ENCODE measurements around the gene CNOT4. TPM values are rescaled to one million over a fixed set of nuclear protein-coding genes. Genes with fewer than 3 reads are reported as not detected.
"Not testable (repeated sequence)": the region's sequence is repeated elsewhere in the genome, so short reads cannot be mapped to it uniquely, and the experiment has no call there.

The CNOT4 gene
- total RNA-seq, 2 donors from 2014 or later, result 34.0 to 34.5 TPM

DNA sequence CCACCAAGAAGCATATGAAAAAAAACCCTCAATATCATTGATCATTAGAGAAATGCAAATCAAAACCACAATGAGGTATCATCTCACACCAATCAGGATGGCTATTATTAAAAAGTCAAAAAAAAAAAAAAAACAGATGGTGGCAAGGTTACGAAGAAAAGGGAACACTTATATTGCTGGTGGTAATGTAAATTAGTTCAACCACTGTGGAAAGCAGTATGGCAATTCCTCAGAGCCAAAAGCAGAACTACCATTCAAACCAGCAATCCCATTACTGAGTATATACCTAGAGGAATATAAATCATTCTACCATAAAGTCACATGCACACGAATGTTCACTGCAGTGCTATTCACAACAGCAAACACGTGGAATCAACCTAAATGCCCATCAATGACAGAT, 46.0 kb downstream of the CNOT4 start:
- Mint-ChIP-seq H3K4me3 (no peak overlapping the region), H3K27me3 (no peaks in the 10 kb centered on the region), H3K27ac (no peak overlapping the region), H3K36me3 (ENCODE audit: low read depth) (peaks cover 2% of the 10 kb centered on the region), H3K4me1 (peaks cover 41% of the 10 kb centered on the region)
- no peaks in the 10 kb centered on the region for H3K9me3 ChIP-seq (ENCODE audit: control insufficient read depth, low read length, poor library complexity, severe bottlenecking)
- ATAC-seq, result no peak
- no peak for DNase-seq

DNA sequence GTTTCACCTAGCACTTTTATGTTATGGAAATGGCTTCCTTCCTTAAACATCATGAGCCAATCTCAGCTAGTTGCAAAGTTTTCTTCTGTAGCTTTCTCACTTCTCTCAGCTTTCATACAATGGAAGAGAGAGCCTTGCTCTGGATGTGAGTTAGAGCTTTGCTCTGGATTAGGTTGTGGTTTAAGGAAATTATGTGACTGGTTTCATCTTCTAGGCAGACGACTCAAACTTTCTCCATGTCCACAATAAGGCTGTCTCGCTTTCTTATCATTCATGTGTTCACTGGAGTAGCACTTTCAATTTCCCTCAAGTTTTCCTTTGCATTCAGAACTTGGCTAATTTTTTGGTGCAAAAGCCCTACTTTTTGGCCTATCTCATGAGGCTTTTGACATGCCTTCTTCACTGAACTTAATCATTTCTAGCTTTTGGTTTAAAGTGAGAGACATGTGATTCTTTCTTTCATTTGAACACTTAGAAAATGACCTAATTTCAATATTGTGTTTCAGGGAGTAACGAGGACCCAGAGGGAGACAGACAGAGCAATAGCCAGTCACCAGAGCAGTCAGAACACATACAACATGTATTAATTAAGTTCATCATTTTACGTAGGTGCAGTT, 49.8 kb downstream of the CNOT4 start:
- DNase-seq (no peak), ATAC-seq (peak; percentile 66)
- peak overlapping the region; percentile 89 for H3K27ac Mint-ChIP-seq
- no peaks in the 10 kb centered on the region for H3K9me3 ChIP-seq (ENCODE audit: control insufficient read depth, low read length, poor library complexity, severe bottlenecking)
- H3K4me1 Mint-ChIP-seq, result peaks cover 46% of the 10 kb centered on the region
- H3K4me3 Mint-ChIP-seq, result peak overlapping the region; percentile 87
- H3K27me3 Mint-ChIP-seq, result no peaks in the 10 kb centered on the region
- peaks cover 2% of the 10 kb centered on the region for H3K36me3 Mint-ChIP-seq (ENCODE audit: low read depth)

GRCh38 chr7:135459076-135459475, 50.8 kb downstream of the CNOT4 start:
- no peaks in the 10 kb centered on the region for H3K27me3 Mint-ChIP-seq
- peak overlapping the region; percentile 89 for H3K27ac Mint-ChIP-seq
- DNase-seq, result no peak
- peaks cover 2% of the 10 kb centered on the region for H3K36me3 Mint-ChIP-seq (ENCODE audit: low read depth)
- H3K9me3 ChIP-seq (ENCODE audit: control insufficient read depth, low read length, poor library complexity, severe bottlenecking), result no peaks in the 10 kb centered on the region
- ATAC-seq, result no peak
- H3K4me1 Mint-ChIP-seq, result peaks cover 45% of the 10 kb centered on the region
- no peak overlapping the region for H3K4me3 Mint-ChIP-seq

GRCh38 chr7:135454060-135454459, 55.8 kb downstream of the CNOT4 start:
- peaks cover 34% of the 10 kb centered on the region for H3K4me1 Mint-ChIP-seq
- DNase-seq (no peak), ATAC-seq (no peak)
- H3K9me3 ChIP-seq (ENCODE audit: control insufficient read depth, low read length, poor library complexity, severe bottlenecking), result no peaks in the 10 kb centered on the region
- no peaks in the 10 kb centered on the region for H3K27me3 Mint-ChIP-seq
- no peak overlapping the region for H3K4me3 Mint-ChIP-seq
- H3K27ac Mint-ChIP-seq, result no peak overlapping the region
- peaks cover 2% of the 10 kb centered on the region for H3K36me3 Mint-ChIP-seq (ENCODE audit: low read depth)

DNA sequence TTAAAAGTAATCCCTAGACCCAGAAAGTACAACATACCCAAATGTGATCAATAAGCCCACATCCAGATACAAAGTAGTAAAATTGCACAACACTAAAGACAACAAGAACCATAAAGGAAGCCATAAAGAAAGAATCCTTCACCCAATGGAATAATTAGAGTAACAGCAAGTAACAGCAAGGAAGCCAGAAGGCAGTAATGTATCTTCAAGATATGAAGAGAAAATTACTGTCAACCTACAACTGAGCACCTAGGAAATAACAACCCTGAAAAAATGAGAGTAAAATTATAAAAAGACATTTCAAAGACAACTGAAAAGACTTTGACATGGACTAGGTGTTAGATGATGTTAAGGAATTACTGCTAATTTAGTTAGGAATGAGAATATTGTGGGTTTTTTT, 60.5 kb downstream of the CNOT4 start:
- Mint-ChIP-seq H3K4me3 (no peak overlapping the region), H3K4me1 (peaks cover 30% of the 10 kb centered on the region), H3K27ac (peak overlapping the region; percentile 19)

DNA sequence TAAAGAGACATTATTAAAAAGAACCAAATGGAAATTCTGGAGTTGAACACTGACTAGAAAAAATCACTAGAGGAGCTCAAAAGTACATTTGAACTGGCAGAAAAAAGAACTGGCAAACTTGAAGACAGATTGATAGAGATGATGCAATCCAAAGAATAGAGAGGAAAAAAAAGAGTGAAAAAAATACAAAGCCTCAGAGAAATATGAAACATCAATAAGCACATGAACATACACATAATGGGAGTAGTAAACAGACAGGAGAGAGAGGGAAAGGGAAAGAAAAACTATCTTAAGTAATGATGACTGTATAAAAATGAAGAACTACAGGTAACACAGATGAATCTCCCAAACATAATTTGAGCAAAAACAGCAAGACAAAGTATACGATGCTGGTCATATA, 61.1 kb downstream of the CNOT4 start:
- Mint-ChIP-seq H3K36me3 (ENCODE audit: low read depth) (peaks cover 7% of the 10 kb centered on the region), H3K4me1 (peaks cover 31% of the 10 kb centered on the region), H3K4me3 (no peak overlapping the region), H3K27ac (peak overlapping the region; percentile 19), H3K27me3 (no peaks in the 10 kb centered on the region)
- ATAC-seq (no peak), DNase-seq (no peak)
- H3K9me3 ChIP-seq (ENCODE audit: control insufficient read depth, low read length, poor library complexity, severe bottlenecking), result no peaks in the 10 kb centered on the region

More for the DNA sequence above, 60.5 kb downstream of the CNOT4 start:
- H3K27me3 Mint-ChIP-seq, result no peaks in the 10 kb centered on the region
- DNase-seq (no peak), ATAC-seq (no peak)
- peaks cover 7% of the 10 kb centered on the region for H3K36me3 Mint-ChIP-seq (ENCODE audit: low read depth)
- no peaks in the 10 kb centered on the region for H3K9me3 ChIP-seq (ENCODE audit: control insufficient read depth, low read length, poor library complexity, severe bottlenecking)

DNA sequence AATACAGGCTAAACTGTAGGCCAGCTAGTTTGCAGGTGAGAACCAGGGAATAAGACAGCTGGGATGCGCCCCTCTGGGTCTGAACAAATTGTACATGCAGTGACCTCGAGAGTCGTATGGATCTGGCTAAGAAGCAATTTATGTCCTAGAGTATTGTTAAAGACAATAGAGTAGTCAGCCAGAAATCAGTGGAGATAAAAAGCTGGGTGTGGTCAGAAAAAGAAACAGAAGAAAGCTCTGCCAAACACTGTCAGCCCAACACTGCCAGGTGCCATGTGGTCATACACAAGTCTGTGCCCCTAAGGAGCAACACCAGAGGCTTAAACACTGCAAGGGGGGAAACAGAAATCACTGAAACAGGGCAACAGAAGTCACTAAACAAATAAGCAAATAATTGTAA, 62.2 kb downstream of the CNOT4 start:
- ATAC-seq (no peak), DNase-seq (no peak)
- no peaks in the 10 kb centered on the region for H3K27me3 Mint-ChIP-seq
- no peak overlapping the region for H3K4me3 Mint-ChIP-seq
- peaks cover 28% of the 10 kb centered on the region for H3K4me1 Mint-ChIP-seq
- H3K36me3 Mint-ChIP-seq (ENCODE audit: low read depth), result peaks cover 7% of the 10 kb centered on the region
- H3K9me3 ChIP-seq (ENCODE audit: control insufficient read depth, low read length, poor library complexity, severe bottlenecking), result no peaks in the 10 kb centered on the region
- peak overlapping the region; percentile 63 for H3K27ac Mint-ChIP-seq

DNA sequence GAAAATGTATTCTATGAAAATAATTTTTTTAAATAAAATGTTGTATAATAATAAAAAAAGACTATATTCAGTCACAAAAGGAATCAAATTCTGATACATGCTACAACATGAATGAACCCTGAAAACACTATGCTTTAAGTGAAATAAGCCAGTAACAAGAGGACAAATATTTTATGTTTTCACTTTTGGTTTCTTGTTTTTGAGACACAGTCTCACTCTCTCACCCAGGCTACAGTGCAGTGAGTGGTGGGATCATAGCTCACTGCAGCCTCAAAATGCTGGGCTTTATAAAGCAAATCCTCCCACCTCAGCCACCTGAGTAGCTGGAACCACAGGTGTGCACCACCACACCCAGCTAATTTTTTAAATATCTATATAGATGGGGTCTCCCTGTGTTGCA, 64.2 kb downstream of the CNOT4 start:
- H3K9me3 ChIP-seq (ENCODE audit: control insufficient read depth, low read length, poor library complexity, severe bottlenecking), result no peaks in the 10 kb centered on the region
- H3K27ac Mint-ChIP-seq, result no peak overlapping the region
- no peak for ATAC-seq
- peaks cover 25% of the 10 kb centered on the region for H3K4me1 Mint-ChIP-seq
- no peaks in the 10 kb centered on the region for H3K27me3 Mint-ChIP-seq
- peaks cover 7% of the 10 kb centered on the region for H3K36me3 Mint-ChIP-seq (ENCODE audit: low read depth)
- H3K4me3 Mint-ChIP-seq, result no peak overlapping the region
- no peak for DNase-seq

DNA sequence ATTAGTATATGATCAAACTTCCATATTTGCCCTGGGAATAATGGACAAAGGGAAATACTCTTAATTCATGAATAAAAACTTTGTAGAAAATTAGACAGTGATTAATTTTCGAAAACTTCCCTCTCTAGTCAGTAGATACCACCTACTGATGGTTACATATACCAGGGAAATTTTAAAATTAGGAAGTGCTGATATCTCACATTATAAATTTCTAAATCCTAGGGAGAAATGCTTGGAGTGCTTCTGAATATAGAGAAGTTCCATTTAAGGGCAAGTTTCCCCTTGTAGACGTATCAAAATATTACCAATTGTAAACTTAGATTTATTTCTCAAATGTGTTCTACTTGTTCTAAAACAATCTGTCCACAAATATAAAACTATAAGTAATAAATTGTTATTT, 64.6 kb downstream of the CNOT4 start:
- not testable (repeated sequence) for H3K27me3 Mint-ChIP-seq; H3K27ac Mint-ChIP-seq; H3K9me3 ChIP-seq (ENCODE audit: control insufficient read depth, low read length, poor library complexity, severe bottlenecking); H3K4me3 Mint-ChIP-seq; ATAC-seq; DNase-seq; H3K36me3 Mint-ChIP-seq (ENCODE audit: low read depth)
- H3K4me1 Mint-ChIP-seq, result peaks cover 23% of the 10 kb centered on the region

GRCh38 chr7:135441791-135442190, 68.1 kb downstream of the CNOT4 start:
- Mint-ChIP-seq H3K36me3 (ENCODE audit: low read depth) (peaks cover 2% of the 10 kb centered on the region), H3K4me3 (no peak overlapping the region), H3K27ac (no peak overlapping the region), H3K4me1 (peaks cover 6% of the 10 kb centered on the region), H3K27me3 (no peaks in the 10 kb centered on the region)
- DNase-seq (no peak), ATAC-seq (no peak)
- no peaks in the 10 kb centered on the region for H3K9me3 ChIP-seq (ENCODE audit: control insufficient read depth, low read length, poor library complexity, severe bottlenecking)

DNA sequence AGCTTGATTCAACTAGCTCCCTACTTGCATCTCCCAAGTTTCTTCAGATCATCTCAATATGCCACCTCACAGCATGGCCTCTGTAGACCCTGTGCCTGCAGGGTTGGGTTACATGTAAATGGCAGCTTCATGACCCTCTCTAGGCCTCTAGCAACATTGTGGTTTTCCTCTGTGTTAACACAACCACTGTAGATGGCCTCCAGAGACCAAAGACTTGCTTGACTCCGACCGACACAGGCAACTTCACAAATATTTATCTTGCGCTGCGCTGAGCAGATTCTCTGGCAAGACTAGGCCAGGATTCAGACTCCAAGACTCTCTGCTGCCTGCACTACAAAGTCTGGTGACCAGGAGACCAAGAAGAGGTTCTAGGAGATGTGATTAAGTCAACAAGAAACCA, 75.9 kb downstream of the CNOT4 start:
- Mint-ChIP-seq H3K4me1 (peaks cover 24% of the 10 kb centered on the region), H3K27ac (no peak overlapping the region), H3K4me3 (no peak overlapping the region), H3K27me3 (no peaks in the 10 kb centered on the region), H3K36me3 (ENCODE audit: low read depth) (peaks cover 11% of the 10 kb centered on the region)
- ATAC-seq, result no peak
- no peak for DNase-seq
- H3K9me3 ChIP-seq (ENCODE audit: control insufficient read depth, low read length, poor library complexity, severe bottlenecking), result no peaks in the 10 kb centered on the region

GRCh38 chr7:135430626-135431025, 79.3 kb downstream of the CNOT4 start:
- H3K27me3 Mint-ChIP-seq, result no peaks in the 10 kb centered on the region
- H3K9me3 ChIP-seq (ENCODE audit: control insufficient read depth, low read length, poor library complexity, severe bottlenecking), result no peaks in the 10 kb centered on the region
- DNase-seq (no peak), ATAC-seq (no peak)
- H3K36me3 Mint-ChIP-seq (ENCODE audit: low read depth), result peaks cover 10% of the 10 kb centered on the region
- H3K4me3 Mint-ChIP-seq, result no peak overlapping the region
- peaks cover 41% of the 10 kb centered on the region for H3K4me1 Mint-ChIP-seq
- H3K27ac Mint-ChIP-seq, result peak overlapping the region; percentile 19

DNA sequence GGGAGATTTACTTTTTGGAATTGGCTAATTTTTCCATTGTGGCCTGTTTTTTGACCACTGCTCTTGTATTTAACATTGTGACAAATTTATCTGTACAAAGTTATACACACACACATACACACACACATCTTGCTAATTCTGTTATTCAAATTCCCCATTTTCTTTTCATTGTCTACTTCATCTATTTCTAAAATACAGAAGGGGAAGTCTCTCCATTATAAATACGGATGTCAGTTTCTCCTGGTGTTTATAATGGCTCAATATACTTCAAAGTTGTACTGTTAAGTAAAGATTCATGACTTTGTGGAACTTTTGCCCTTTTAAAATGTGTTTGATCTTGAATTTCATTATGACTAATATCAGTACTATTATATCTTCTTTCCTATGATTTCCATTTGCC, 81.0 kb downstream of the CNOT4 start:
- no peaks in the 10 kb centered on the region for H3K27me3 Mint-ChIP-seq
- H3K4me3 Mint-ChIP-seq, result no peak overlapping the region
- H3K27ac Mint-ChIP-seq, result peak overlapping the region; percentile 19
- H3K4me1 Mint-ChIP-seq, result peaks cover 47% of the 10 kb centered on the region
- peaks cover 6% of the 10 kb centered on the region for H3K36me3 Mint-ChIP-seq (ENCODE audit: low read depth)
- ATAC-seq, result no peak
- no peak for DNase-seq
- no peaks in the 10 kb centered on the region for H3K9me3 ChIP-seq (ENCODE audit: control insufficient read depth, low read length, poor library complexity, severe bottlenecking)

DNA sequence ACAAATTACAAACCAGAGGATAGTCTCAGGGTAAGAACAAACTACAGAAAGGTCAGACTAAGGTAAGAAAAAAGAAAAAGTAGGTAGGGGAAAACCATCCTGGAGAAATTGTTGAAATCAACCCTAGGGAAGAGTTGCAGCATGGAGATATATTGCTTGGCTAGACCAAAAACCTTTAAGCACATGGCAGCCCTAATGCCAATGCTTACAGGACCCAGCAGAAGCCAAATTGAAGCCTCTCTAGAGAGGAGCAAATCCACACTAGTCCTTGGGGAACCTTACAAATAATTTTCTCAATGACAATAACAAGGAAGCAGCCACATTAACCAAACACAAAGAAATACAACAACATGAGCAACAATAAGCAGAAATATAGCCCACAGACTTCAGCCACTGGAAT, 81.9 kb downstream of the CNOT4 start:
- H3K27me3 Mint-ChIP-seq, result no peaks in the 10 kb centered on the region
- H3K4me1 Mint-ChIP-seq, result peaks cover 47% of the 10 kb centered on the region
- DNase-seq, result no peak
- no peak for ATAC-seq
- H3K36me3 Mint-ChIP-seq (ENCODE audit: low read depth), result peaks cover 6% of the 10 kb centered on the region
- no peak overlapping the region for H3K4me3 Mint-ChIP-seq
- H3K9me3 ChIP-seq (ENCODE audit: control insufficient read depth, low read length, poor library complexity, severe bottlenecking), result no peaks in the 10 kb centered on the region
- peak overlapping the region; percentile 19 for H3K27ac Mint-ChIP-seq
